Measurements from ENCODE around the gene PIK3CD. TPM values are rescaled to one million over a fixed set of nuclear protein-coding genes. Genes with fewer than 3 reads are reported as not detected.
A peak's percentile ranks its signal among the peaks of the same experiment; 100 is the strongest.

PIK3CD gene
- polyA plus RNA-seq, 1 of the 3 experiments (the other 2 are of a cell fraction), result 6.0 TPM

DNA sequence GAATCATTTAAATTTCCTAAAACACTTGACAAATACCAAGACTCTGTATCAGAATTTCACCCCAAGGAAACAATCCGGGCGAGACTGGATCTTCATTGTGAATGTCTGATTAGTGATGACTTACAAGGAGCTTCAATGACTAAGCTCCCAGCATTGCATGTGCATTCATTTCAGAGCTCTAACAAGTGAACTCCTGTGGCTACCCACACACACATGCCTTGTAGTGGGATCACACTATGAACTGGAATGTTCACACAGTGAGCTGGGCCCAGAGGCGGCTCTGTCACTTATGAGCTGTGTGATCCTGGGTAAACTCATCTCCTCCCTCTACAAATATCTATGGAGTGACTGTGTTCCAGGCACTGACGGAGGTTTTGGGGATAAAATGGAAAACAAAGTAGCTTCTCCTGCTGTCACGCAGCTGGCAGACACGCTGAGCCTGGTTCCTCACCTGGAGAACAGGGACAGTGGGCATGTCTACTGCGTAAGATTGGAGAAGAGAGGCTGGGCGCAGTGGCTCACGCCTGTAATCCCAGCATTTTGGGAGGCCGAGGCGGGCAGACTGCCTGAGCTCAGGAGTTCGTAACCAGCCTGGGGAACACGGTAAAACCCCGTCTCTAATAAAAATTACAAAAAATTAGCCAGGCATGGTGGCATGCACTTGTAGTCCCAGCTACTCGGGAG lies 115.4 kb downstream of the PIK3CD start (continued):
- TF ChIP-seq, protein P1, sequence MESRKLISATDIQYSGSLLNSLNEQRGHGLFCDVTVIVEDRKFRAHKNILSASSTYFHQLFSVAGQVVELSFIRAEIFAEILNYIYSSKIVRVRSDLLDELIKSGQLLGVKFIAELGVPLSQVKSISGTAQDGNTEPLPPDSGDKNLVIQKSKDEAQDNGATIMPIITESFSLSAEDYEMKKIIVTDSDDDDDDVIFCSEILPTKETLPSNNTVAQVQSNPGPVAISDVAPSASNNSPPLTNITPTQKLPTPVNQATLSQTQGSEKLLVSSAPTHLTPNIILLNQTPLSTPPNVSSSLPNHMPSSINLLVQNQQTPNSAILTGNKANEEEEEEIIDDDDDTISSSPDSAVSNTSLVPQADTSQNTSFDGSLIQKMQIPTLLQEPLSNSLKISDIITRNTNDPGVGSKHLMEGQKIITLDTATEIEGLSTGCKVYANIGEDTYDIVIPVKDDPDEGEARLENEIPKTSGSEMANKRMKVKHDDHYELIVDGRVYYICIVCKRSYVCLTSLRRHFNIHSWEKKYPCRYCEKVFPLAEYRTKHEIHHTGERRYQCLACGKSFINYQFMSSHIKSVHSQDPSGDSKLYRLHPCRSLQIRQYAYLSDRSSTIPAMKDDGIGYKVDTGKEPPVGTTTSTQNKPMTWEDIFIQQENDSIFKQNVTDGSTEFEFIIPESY (IDR thresholded peaks at IDR 0.05; ENCODE audit: borderline replicate concordance, low read depth), result no peak
- TF ChIP-seq NRF1 (IDR thresholded peaks at IDR 0.05; ENCODE audit: low read depth, low read length) (no peak), EP300 (IDR thresholded peaks at IDR 0.05; ENCODE audit: borderline replicate concordance in 1 of 2, low read depth in 1 of 2, low read length in 1 of 2) (peak in 1 of 2 experiments; percentile 38; a peak in 1 of 4 replicates), SMC3 (IDR thresholded peaks at IDR 0.05; ENCODE audit: low read depth, low read length) (no peak), FOXJ3 (CRISPR knock-in tag; IDR thresholded peaks at IDR 0.05) (no peak), TAF1 (IDR thresholded peaks at IDR 0.05; ENCODE audit: borderline replicate concordance, low read depth, low read length) (no peak; the same call in 1 of the 2 replicates), USF2 (IDR thresholded peaks at IDR 0.05; ENCODE audit: borderline replicate concordance, low read depth, low read length) (no peak), FOSL2 (IDR thresholded peaks at IDR 0.05; ENCODE audit: borderline replicate concordance, low read depth) (peak; percentile 73)
- TF ChIP-seq, protein P2, sequence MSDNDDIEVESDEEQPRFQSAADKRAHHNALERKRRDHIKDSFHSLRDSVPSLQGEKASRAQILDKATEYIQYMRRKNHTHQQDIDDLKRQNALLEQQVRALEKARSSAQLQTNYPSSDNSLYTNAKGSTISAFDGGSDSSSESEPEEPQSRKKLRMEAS (IDR thresholded peaks at IDR 0.05; ENCODE audit: low read depth), result no peak

- 97% methylated on average over 22 of the region's 24 CpGs for WGBS (ENCODE audit: low lambda C conversion rate)
- TF ChIP-seq NFIC (IDR thresholded peaks at IDR 0.05; ENCODE audit: borderline replicate concordance) (no peak), TCF12 (IDR thresholded peaks at IDR 0.05) (no peak), MXI1 (IDR thresholded peaks at IDR 0.05; ENCODE audit: low read depth, low read length) (no peak)
- Histone ChIP-seq H3K36me3 (replicated peaks in 1 of 2; ENCODE audit: control insufficient read depth in 1 of 2, insufficient read depth in 2 of 2, low read length in 1 of 2) (peaks cover 0 to 5% of the 10 kb centered on the region in 2 experiments), H3K9me2 (no peaks in the 10 kb centered on the region), H3K79me2 (ENCODE audit: insufficient read depth) (peaks cover 30% of the 10 kb centered on the region), H4K20me1 (ENCODE audit: insufficient read depth) (0 out of 2 replicates have a peak, but pooled peaks cover 3% of the 10 kb centered on the region), H3K9ac (no peak overlapping the region), H2AFZ (ENCODE audit: low read depth) (no peak overlapping the region), H3K4me1 (ENCODE audit: control insufficient read depth in 1 of 2, insufficient read depth in 2 of 2, low read depth in 1 of 2, low read length in 1 of 2) (peaks cover 0 to 15% of the 10 kb centered on the region in 2 experiments; a peak in 1 of 4 replicates), H3K27me3 (ENCODE audit: insufficient read depth) (no peaks in the 10 kb centered on the region), H3K4me2 (no peak overlapping the region), H3K9me3 (no peaks in the 10 kb centered on the region), H3K4me3 (ENCODE audit: low read depth in 2 of 2, low read length in 1 of 2) (no peak overlapping the region), H3F3A (replicated peaks; ENCODE audit: insufficient read depth) (peaks cover 35% of the 10 kb centered on the region), H3K27ac (ENCODE audit: low read depth in 2 of 2, low read length in 1 of 2) (peak overlapping the region in 1 of 2 experiments; percentile 93; a peak in 1 of 4 replicates)
- ChIA-PET POLR2A (no interaction called here), CTCF (interaction anchor here (1.3 to 2.1 kb wide), 2 partner anchors 14 to 17 kb away, joined by 3 to 4 read pairs; no protein-coding TSS in a partner anchor)
- peak; percentile 60 for DNase-seq
These were observed 116.6 kb downstream of the PIK3CD start for GRCh38 chr1:9767964-9768668.

Data from SK-N-SH (cell line).